Neural cell (in vitro differentiated cells): ENCODE measurements around the gene CILP2. TPM values are rescaled to one million over a fixed set of nuclear protein-coding genes. Genes with fewer than 3 reads are reported as not detected.

Source experiments
- H2AFZ ChIP-seq: fragments of 200-600, 300-800 bp; sonication (generic), shearing (Covaris generic); 2 replicates; pipeline ENCODE4 v1.6.0; 2014; ENCODE audit warnings: low read depth, mild to moderate bottlenecking, antibody characterized with exemption, low read length, moderate library complexity
- H3F3A ChIP-seq: fragments of 200-600 bp; shearing (Covaris generic); 2 replicates; pipeline ENCODE4 v1.6.1; 2016; ENCODE audit warnings: mild to moderate bottlenecking, moderate library complexity, mixed read lengths, antibody characterized with exemption, low read length; ENCODE audit not compliant: insufficient read depth, poor library complexity, severe bottlenecking
- H3K27ac ChIP-seq: fragments of 200-600, 300-800 bp; sonication (generic), shearing (Covaris generic); 2 replicates; pipeline ENCODE4 v1.5.1; 2014; ENCODE audit warnings: mild to moderate bottlenecking, low read length, moderate library complexity
- H3K27me3 ChIP-seq: fragments of 300-800, 200-600 bp; sonication (generic), shearing (Covaris generic); 2 replicates; pipeline ENCODE4 v1.6.0; 2014; ENCODE audit warnings: mild to moderate bottlenecking, low read depth, low read length, moderate library complexity; ENCODE audit not compliant: insufficient read depth
- H3K36me3 ChIP-seq: fragments of 300-800, 200-600 bp; sonication (generic), shearing (Covaris generic); 2 replicates; pipeline ENCODE4 v1.5.1; 2014; ENCODE audit warnings: mild to moderate bottlenecking, antibody characterized with exemption, low read length, moderate library complexity; ENCODE audit not compliant: insufficient read depth
- H3K4me2 ChIP-seq: fragments of 300-800, 200-600 bp; sonication (generic), shearing (Covaris generic); 2 replicates; pipeline ENCODE4 v1.6.0; 2014; ENCODE audit warnings: mild to moderate bottlenecking, low read length
- H3K4me3 ChIP-seq: fragments of 300-800, 200-600 bp; sonication (generic), shearing (Covaris generic); 2 replicates; pipeline ENCODE4 v1.5.1; 2014; ENCODE audit warnings: mild to moderate bottlenecking, low read length, moderate library complexity
- H3K79me2 ChIP-seq: fragments of 200-600 bp; shearing (Covaris generic); replicated peaks from 2 replicates; pipeline ENCODE4 v1.6.0; 2014; ENCODE audit warnings: mild to moderate bottlenecking, low read length, moderate library complexity; ENCODE audit not compliant: insufficient read depth
- H3K9ac ChIP-seq: fragments of 300-800, 200-600 bp; sonication (generic), shearing (Covaris generic); 2 replicates; pipeline ENCODE4 v1.6.1; 2016; ENCODE audit warnings: mild to moderate bottlenecking, low read length, mixed read lengths
- H3K9me2 ChIP-seq: fragments of 200-600 bp; shearing (Covaris generic); 2 replicates; pipeline ENCODE4 v1.6.1; 2016; ENCODE audit warnings: mild to moderate bottlenecking, low read length, mixed read lengths; ENCODE audit not compliant: insufficient read depth
- H3K9me3 ChIP-seq: fragments of 200-600, 300-800 bp; sonication (generic), shearing (Covaris generic); 2 replicates; pipeline ENCODE4 v1.6.1; 2016; ENCODE audit warnings: mild to moderate bottlenecking, mixed run types, low read length, moderate library complexity, mixed read lengths
- H4K20me1 ChIP-seq: fragments of 200-600 bp; shearing (Covaris generic); 2 replicates; pipeline ENCODE4 v1.6.1; 2016; ENCODE audit warnings: mild to moderate bottlenecking, mixed run types; ENCODE audit not compliant: insufficient read depth
- CTCF ChIP-seq: fragments of 450-650 bp; IDR thresholded peaks from 2 replicates; pipeline ENCODE4 v1.5.1; 2014; ENCODE audit warnings: antibody characterized with exemption, mild to moderate bottlenecking, moderate library complexity; ENCODE audit not compliant: poor library complexity, severe bottlenecking
- EP300 ChIP-seq: fragments of 450-650 bp; conservative IDR thresholded peaks from 2 replicates; pipeline ENCODE4 v1.6.1; 2014; ENCODE audit warnings: antibody characterized with exemption, mild to moderate bottlenecking, moderate library complexity; ENCODE audit not compliant: poor library complexity, severe bottlenecking
- EZH2 ChIP-seq: fragments of 200-600, 300-800 bp; shearing (Covaris generic), sonication (generic); IDR thresholded peaks from 2 replicates; pipeline ENCODE4 v1.6.1; 2014; ENCODE audit warnings: antibody characterized with exemption, low read length, borderline replicate concordance, mild to moderate bottlenecking; ENCODE audit not compliant: insufficient read depth, poor library complexity, severe bottlenecking
- MXI1 ChIP-seq: fragments of 450-650 bp; conservative IDR thresholded peaks from 2 replicates; pipeline ENCODE4 v1.6.1; 2014; ENCODE audit warnings: antibody characterized with exemption, mild to moderate bottlenecking; ENCODE audit not compliant: poor library complexity, severe bottlenecking
- POLR2AphosphoS5 ChIP-seq: IDR thresholded peaks from 2 replicates; pipeline ENCODE4 v1.6.1; 2012
- RAD21 ChIP-seq: fragments of 450-650 bp; conservative IDR thresholded peaks from 2 replicates; pipeline ENCODE4 v1.6.1; 2014; ENCODE audit warnings: antibody characterized with exemption, mild to moderate bottlenecking, moderate library complexity
- SMC3 ChIP-seq: fragments of 450-650 bp; conservative IDR thresholded peaks from 2 replicates; pipeline ENCODE4 v1.6.1; 2014; ENCODE audit warnings: antibody characterized with exemption, mild to moderate bottlenecking, moderate library complexity; ENCODE audit not compliant: poor library complexity
- TAF1 ChIP-seq: IDR thresholded peaks from 2 replicates; pipeline ENCODE4 v1.6.1; 2012; ENCODE audit warnings: low read depth
- polyA plus RNA-seq: library from polyadenylated mRNA; depleted of rRNA; stranded (reverse); fragments of >200 nt; gene quantifications from 2 replicates; pipeline ENCODE4 v1.2.3, GENCODE V29; 2014
- TF ChIP-seq, protein P1 (sequence below): IDR thresholded peaks from 2 replicates; pipeline ENCODE4 v1.6.1; 2012; ENCODE audit warnings: borderline replicate concordance

CILP2 gene
- polyA plus RNA-seq, 1 donor from 2014 or later: 0.84 TPM

- peaks cover 5% of the 10 kb centered on the region for H3K36me3 ChIP-seq
- H3K9me3 ChIP-seq: no peaks in the 10 kb centered on the region
- no peaks in the 10 kb centered on the region for H3F3A ChIP-seq
- no peaks in the 10 kb centered on the region for H3K9me2 ChIP-seq
- H3K27me3 ChIP-seq: no peaks in the 10 kb centered on the region
- TF ChIP-seq POLR2AphosphoS5 (no peak), MXI1 (no peak), CTCF (no peak), RAD21 (no peak), TAF1 (no peak), EP300 (no peak), SMC3 (no peak), EZH2 (no peak)
- TF ChIP-seq, protein P1, sequence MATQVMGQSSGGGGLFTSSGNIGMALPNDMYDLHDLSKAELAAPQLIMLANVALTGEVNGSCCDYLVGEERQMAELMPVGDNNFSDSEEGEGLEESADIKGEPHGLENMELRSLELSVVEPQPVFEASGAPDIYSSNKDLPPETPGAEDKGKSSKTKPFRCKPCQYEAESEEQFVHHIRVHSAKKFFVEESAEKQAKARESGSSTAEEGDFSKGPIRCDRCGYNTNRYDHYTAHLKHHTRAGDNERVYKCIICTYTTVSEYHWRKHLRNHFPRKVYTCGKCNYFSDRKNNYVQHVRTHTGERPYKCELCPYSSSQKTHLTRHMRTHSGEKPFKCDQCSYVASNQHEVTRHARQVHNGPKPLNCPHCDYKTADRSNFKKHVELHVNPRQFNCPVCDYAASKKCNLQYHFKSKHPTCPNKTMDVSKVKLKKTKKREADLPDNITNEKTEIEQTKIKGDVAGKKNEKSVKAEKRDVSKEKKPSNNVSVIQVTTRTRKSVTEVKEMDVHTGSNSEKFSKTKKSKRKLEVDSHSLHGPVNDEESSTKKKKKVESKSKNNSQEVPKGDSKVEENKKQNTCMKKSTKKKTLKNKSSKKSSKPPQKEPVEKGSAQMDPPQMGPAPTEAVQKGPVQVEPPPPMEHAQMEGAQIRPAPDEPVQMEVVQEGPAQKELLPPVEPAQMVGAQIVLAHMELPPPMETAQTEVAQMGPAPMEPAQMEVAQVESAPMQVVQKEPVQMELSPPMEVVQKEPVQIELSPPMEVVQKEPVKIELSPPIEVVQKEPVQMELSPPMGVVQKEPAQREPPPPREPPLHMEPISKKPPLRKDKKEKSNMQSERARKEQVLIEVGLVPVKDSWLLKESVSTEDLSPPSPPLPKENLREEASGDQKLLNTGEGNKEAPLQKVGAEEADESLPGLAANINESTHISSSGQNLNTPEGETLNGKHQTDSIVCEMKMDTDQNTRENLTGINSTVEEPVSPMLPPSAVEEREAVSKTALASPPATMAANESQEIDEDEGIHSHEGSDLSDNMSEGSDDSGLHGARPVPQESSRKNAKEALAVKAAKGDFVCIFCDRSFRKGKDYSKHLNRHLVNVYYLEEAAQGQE: no peak
- no peak overlapping the region for H3K4me3 ChIP-seq
- no peaks in the 10 kb centered on the region for H4K20me1 ChIP-seq
- H3K9ac ChIP-seq: no peak overlapping the region
- H2AFZ ChIP-seq: no peak overlapping the region
- no peak overlapping the region for H3K4me2 ChIP-seq
- no peak overlapping the region for H3K27ac ChIP-seq
- no peaks in the 10 kb centered on the region for H3K79me2 ChIP-seq
These were observed 37.0 kb upstream of the CILP2 start for GRCh38 chr19:19500975-19501644.

- no peak overlapping the region for H3K4me3 ChIP-seq
- H3K27me3 ChIP-seq: no peaks in the 10 kb centered on the region
- no peaks in the 10 kb centered on the region for H4K20me1 ChIP-seq
- no peak overlapping the region for H3K9ac ChIP-seq
- peaks cover 5% of the 10 kb centered on the region for H3K36me3 ChIP-seq
- no peaks in the 10 kb centered on the region for H3K9me2 ChIP-seq
- TF ChIP-seq, protein P1: no peak
- TF ChIP-seq MXI1 (no peak), SMC3 (no peak), TAF1 (no peak), EP300 (no peak), EZH2 (no peak), RAD21 (no peak)
- H3K4me2 ChIP-seq: no peak overlapping the region
- H3K79me2 ChIP-seq: no peaks in the 10 kb centered on the region
- H2AFZ ChIP-seq: no peak overlapping the region
- H3K9me3 ChIP-seq: no peaks in the 10 kb centered on the region
- H3F3A ChIP-seq: no peaks in the 10 kb centered on the region
- no peak overlapping the region for H3K27ac ChIP-seq
These were observed 36.3 kb upstream of the CILP2 start for GRCh38 chr19:19501798-19502197.
